Epidermal melanocyte (primary cell): Measurements from ENCODE around the gene MGAT5.

Experiments used
- DNase-seq: peaks from one replicate; pipeline ENCODE4 v3.0.0; 2011; ENCODE audit warnings: low spot score; ENCODE audit not compliant: insufficient read length

The MGAT5 gene

DNA sequence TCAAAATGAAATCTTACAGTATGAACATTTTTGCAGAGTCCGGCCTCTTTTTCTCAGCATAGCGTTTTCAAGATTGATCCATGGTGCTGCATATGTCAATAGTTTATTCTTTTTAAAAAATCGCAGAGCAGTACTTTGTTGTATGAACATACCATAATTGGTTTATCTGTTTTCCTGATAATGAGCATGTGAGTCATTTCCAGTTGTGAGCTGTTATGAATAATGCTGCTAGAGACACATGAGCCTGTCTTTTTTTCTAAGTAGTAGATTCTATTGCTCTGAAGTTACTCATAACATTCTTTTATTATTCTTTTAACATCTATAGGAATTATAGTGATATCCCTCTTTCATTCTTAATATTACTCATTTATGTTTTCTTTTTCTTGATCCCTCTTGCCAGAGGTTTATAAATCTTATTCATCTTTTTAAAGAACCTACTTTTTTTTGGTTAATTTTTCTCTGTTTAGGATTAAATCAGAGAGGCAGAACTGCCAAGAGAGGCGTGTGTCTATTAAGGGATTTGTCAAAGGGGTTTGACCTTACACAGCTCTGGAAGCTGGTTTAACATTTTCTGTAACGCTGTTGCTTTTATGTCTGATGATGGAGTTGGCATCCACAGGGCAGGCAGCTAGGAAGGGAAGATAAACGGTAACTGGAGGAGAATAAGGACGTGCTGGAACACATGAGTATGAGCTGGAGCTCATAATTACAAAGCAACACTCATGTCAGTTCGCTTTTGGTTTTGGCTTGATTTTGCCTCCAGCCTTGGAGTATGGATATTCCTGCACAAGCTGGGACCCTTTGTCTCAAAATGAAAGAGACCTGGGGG lies 47.4 kb downstream of the MGAT5 start:
- no peak for DNase-seq

DNA sequence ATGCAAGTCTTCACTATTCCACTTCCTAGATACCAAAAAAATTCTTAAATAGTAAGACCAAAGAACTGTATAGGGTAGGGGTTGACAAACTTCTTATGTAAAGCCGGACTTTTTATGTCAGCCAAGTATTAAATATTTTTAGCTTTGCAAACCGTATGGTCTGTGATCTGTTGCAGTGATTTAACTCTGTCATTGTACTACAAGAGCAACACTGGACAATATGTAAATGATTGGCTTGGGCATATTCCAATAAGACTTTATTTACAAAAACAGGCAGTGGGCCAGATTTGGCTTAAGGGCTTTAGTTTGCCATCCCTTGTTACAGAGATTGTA lies 48.0 kb downstream of the MGAT5 start:
- no peak for DNase-seq

DNA sequence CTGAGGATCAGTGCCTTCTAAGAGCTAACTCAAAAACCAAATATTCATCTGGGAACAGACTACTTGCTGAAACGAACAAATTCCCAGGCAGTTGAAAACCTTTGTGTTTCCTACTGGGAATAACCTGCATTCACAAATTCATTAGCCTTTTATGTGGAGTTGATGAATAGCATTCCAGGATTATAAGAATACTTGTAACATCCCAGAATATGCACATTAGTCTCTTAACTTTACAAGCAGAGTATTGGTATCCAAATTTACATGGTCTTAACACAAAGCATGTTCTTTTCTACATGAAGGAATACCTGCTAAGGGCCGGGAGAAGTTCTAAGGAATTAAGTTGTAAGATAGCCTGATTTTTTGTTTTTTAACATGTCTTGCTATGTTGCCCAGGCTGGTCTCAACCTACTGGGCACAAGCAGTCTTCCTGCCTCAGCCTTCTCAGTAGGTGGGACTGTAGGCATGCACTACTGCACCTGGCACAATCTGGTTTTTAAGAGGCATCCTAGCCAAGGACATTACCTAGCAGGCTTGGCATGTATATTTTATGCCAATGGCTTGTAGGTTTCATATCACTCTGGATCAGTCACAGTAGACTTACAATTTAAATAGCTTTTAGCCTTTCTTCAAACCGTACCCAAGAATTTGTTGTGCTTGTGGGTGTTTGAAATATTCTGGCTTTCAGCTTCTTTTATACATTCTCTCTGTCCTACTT lies 50.7 kb downstream of the MGAT5 start:
- DNase-seq, result no peak

DNA sequence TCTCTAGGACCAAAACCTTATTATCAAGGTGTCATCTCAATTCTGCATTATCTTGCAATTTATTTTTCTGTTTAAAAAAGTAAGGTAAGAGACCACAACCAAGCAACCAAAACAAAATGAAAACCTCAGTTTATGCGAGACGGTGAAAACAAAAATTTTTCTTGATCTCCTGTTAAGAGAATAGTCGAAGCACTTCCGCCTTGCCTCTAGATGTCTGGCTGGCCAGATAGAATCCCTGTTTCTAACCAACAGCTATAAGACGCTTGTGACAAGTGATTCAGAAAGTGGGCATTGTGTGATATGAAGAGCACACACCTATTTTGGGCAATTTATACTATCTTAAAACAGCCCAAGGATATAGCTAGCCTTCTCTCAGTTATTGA lies 51.2 kb downstream of the MGAT5 start:
- DNase-seq, result no peak

DNA sequence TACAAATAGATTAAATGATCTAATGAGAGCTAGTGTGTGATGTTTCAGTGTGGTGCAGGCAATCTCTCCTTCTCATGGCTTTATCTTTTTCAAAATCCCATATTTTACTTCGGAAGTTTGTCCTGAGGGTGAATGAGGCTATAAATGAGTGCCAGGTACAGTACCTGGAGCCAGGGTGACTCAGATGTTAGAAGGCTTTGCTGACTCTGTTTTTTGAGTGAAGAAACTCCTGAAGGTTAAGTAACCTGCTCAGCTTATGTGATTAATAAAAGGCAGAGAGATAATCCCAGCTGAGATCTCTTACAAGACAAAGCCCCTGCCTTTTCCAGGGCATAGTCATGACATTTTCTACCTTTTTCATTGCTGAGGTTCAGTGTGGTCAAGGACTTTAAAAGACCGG lies 52.6 kb downstream of the MGAT5 start:
- DNase-seq, result no peak

DNA sequence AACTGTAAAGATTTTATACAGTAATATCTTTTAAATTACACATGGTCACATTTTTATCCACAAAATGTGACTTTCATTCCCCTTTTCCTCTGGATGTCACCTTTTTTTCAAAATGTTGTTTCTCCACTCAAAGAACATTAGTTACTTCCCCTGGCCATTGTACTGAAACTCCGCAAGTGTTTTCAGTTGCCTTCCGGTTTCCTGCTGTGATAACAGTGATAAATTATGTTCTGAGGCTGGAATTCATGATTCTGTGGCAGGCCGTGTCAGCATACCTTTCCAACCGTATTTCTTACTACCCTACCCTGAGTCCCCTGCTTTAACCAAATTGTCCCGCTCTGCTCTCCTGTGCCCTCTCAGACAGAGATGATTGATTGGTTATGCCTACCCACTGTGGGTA lies 53.5 kb downstream of the MGAT5 start:
- no peak for DNase-seq

DNA sequence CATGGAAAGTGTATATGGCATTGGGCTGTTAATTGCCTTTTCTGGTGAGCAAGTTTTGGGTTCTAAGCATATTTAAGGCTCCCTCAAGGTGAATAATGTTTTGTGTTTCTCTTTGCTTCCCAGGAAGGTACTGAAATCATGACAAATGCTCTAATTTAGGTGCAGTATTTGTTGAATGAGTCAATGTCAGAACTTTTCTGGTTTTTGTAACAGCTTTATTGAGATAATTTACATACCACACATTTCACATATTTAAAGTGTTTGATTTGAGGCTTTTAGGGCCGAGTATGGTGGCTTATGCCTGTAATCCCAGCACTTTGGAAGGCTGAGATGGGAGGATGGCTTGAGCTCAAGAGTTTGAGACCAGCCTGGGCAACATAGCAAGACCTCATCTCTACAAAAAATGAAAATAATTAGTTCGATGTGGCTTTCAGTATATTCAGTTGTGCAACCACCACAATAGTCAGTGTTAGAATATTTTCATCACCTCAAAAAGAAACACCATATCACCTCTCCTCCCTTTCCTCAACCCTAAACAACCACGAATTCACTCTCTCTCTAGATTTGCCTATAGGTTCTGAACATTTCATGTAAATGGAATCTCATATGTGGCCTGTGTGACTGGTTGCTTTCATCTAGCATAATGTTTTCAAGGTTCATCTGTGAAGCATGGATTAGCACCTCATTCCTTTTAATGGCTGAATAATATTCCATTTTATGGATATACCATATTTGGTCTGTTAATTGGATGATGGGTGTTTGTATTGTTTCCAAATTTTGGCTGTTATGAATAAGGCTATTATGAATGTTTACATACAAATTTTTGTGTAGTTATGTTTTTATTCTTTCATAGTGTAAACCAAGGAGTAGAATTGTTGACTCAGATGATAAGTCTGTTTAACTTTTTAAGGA lies 54.9 kb downstream of the MGAT5 start:
- DNase-seq, result no peak

DNA sequence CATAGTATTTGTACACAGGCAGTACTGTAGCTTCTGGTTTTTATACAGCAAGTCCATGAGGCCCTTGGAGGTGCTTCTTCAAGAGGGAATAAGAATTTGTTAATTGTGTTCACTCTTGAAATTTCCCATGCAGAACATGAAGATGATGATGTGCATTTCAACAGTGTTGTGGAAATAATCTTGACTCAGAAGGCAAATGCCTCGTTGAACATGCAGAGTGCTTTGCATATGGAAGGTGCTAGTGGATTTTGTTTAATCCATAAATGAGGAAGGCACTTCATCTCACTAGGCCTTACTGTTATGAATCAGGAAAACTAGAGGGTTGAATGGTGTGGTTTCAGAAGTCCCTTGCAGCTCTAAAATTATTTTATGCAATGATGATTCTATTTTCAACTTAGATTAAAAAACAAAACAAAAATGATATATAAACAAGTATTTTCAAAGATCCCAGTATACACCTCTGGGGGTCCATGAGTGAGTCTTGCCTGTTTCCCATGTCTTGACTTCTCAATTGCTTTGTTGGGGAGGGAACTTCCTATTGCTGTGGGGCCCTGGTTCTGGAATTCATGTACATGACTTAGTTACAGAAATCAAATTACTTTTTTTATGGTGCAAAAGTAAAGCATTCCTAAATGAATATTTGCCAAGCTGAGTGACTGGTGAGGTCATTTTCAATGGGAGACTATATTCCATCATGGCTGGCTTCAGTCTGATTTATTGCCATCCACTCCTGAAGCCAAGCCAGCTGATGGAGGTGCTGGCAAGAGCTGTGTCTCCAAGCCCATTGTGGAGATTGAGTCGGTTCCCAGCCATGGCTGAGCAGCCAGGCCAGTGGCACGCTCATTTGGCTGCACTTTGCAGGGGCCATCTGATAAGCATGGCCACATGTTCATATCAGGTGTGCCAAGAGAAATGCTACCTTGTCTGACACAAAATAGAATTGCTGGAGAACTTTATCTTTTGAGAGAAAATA lies 56.5 kb downstream of the MGAT5 start:
- no peak for DNase-seq

DNA sequence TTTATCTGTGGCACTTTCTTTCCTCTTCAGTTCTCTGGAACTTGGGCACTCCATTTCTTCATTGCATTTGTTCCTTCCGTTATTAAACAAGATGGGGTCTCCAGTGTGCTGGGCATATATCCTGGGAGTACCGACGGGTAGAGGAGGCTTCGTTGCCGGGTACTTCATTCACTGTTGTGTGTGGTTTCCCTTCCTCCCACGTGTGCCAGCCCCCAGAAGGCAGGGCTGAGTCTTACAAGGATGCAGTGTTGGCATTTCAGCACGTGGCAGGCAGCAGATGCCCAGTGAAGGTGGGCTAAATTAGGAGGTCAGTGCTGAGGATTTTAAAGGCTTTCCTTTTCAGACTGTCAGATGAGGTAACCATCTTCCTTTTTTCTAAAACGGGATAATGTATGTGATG lies 58.6 kb downstream of the MGAT5 start:
- no peak for DNase-seq

DNA sequence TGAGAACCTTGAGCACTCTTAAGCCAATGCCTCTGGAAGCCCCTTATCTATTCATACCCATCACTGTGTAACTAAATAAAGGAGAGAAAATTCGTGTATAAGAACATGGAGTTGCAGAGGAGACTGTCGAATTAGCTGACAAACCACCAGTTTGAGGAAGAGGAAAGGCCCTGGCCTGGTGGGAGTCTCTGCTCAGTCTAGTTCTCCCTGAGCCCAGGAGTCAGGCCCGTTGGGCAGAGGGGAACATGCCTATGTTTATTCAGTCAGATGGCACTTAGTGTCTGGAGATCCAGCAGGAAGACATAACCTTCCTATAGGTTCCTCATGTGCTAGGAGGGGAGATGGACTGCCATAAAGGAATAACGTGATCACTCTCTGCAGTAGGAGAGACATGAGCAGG lies 60.3 kb downstream of the MGAT5 start:
- no peak for DNase-seq

DNA sequence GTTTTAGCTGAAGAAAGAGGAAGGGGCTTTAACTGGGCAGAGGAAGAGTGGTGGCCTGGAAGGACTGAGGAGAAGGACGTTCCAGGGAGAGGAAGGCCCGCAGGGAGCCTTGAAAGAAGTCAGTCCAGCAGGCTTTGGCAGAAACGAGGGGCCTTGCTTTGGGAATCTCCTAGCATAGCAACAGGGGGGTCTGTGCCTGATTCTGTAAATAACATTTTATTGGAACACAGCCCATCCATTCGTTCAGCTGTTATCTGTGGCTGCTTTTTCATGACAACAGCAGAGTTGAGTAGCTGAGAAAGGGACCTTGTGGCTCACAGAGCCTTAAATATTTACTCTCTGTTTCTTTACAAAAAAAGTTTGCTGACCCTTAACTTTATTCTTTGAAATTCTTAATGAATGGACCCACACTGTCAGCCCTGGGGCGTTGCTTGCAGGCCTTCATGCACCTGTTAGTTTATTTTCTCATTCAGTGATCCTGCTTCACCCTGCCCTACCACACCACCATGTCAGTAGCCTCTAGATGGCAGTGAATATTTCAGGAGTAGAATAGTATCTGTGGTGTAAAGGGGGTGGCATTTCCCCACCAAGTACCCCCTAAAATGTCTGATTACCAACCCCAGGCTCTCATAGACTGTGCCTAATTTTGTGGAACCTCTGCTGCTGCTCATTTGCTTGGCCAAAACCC lies 61.0 kb downstream of the MGAT5 start:
- no peak for DNase-seq

DNA sequence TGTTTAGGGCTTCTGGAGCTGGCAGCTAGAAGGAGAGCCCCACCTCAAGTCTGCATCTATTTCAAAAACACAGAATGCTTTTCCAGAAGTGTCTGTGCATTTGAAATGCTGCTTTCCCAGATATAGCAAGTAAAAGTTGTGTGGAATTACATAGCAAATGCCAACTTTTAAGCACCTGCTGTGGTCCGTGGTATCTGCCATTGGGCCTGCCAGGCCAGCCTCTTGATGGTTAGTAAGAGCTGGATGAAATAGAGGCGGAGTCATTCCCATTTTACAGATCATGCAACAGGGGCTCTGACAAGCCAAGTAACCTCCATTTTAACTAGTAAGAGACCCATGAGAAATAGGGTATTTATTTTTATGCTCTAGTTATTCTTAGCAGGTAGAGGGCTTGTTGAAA lies 61.6 kb downstream of the MGAT5 start:
- DNase-seq, result no peak

DNA sequence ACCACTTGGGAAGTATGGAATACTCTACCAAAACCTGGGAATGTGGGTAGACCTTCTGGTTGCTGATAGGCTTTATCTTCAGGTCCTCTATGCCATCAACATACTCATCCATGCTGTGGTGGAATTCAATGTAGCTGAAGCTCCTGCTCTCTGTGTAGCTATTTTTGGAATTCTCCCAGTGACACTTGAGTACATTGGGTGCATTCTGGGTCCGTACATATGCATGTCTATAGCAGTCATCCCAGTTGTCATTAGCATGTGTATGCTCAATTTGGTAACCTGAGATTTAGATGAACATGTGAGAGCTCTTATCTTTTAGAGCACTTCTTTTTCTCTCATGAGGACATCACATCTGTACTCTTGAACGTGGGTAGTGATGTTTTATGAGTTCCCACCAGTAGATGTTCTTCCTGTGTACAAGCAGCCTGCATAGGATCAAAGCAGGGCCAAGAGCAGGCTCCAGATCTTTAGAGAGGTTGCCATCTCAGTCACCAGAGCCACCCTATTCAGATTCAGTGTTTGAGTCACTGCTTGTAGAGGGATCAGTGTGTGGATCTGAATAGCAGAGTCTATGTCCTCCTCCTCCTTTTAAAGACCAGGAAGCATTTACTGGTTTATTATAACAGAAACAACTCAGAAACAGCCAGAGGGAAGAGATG lies 65.9 kb downstream of the MGAT5 start:
- DNase-seq, result no peak

DNA sequence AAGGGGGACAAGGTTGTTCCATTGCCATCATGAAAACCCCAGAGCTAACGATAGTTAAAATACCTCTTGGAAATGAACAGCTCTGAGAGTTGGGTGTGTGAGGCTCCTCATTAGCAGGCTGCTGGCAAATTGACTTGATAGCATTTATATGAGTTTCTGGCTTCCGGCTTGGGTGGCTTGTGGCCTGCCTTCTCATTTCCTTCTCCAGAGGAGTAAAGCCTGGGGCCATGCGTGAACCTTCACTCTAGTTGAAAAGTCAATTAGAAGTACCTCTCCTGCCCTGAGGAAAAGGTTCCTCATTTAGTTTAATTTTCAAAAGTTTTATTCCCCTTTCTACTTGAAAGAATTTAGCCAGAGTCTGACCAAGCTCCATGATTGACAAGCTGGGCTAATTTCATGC lies 67.1 kb downstream of the MGAT5 start:
- no peak for DNase-seq

DNA sequence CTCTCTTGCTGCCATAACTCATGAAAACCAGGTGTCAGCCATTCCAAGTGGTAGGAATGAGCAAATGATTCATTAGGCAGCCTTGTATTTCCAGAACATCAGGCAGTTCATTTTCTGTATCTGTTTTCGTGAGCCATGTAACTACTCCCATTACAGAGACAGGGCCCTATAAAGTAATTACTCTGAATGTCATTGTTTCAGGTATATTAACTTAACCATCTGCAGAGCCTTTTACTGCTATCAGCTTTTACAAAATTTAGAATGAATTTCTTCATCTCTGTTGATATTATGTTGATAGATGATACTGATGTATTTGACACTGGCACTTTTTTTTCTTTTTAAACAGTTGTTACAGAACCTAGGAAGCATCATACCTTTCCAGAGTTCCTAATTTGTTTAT lies 69.9 kb downstream of the MGAT5 start:
- no peak for DNase-seq

DNA sequence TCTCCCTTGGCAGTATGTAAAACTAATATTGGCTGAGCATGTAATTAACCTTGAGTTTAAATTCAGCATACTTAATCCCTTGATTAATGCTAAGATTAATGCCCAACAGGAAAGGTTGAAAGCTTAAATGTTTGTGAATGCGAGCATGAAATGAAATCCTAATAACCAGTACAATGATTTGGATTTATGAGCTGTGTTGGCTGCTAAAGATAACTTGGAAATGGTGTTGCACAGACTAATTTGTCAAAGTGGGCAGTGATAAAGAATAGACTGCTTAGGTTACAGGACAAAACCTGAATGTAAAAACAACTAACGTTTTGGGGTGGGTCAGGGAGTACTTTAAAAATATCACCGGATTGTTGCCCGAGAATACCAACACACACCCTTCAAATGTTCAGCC lies 70.6 kb downstream of the MGAT5 start:
- DNase-seq, result no peak

DNA sequence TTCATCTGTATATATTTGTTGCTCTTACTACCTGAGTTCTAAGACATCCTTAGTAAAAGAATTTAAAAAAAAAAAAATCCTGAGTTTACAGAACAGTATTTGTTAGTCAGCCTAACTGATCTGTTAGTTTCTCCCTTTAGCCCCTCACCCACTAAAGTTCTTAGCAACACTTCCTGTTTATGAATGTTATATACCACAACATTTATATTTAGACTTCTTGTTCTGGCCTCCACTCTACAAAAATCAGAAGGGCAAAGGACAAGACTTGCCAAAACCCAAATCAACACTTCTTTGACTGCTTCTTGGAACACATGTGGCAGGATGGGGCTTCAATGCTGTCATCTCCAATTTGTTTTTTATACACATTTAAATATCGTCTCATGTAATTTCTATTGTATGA lies 71.1 kb downstream of the MGAT5 start:
- no peak for DNase-seq

DNA sequence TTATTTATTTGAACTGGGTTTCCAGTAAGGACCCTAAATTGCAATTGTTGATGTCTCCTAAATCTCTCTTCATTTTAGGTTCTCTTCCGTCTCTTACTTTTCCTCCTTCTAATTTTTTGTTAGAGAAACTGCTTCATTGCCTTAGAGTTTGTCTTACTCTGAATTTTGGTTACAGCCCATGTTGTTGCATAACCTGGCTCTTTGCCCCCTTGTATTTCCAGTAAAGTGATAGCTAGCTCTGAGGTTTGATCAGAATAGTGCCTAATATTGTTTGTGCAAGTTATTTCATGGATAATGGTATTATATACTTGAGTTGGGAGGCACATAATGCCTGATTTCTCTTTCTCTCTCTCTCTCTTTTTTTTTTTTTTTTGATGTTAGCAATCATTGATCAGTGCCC lies 71.8 kb downstream of the MGAT5 start:
- no peak for DNase-seq

DNA sequence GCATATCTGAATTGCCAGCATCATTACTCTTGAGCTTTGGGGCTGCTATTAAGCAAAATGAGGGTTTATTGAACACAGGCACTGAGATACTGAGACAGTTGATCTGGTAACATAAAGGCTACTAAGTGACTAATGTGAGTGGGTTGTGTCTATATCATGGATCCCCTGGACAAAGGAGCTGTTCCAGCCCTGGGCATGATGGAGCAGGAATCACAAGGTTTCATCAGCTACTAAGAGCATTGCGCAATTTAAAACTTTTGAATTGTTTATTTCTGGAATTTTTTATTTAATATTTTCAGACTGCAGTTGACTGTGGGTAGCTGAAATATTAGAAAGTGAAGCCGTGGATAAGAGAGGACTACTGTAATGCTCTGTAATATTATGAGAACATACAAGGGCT lies 73.5 kb downstream of the MGAT5 start:
- no peak for DNase-seq

DNA sequence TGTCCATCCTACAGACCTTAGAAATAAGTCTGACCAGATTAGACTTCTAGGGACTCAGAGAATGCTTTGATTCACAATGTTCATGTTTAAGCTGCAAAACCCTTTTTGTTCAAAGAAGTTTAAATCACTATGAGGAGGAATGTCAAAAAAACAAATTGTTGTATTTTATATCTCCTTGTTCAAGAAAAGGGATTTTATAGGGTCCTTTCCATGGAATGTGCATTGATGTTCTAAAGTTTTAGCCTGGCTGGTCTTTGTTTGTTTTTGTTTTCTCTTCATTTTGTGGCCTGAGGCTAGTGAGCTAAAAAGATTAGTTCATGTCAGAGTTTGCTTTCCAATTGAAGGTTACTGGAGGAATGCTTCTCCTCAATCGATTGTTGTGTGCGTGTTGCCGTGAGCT lies 77.2 kb downstream of the MGAT5 start:
- DNase-seq, result no peak
